OCI-LY7 (cell line): ENCODE measurements around the gene PRIMA1. TPM values are rescaled to one million over a fixed set of nuclear protein-coding genes. Genes with fewer than 3 reads are reported as not detected.

Experiments used
- BruUV-seq: library from RNA; stranded (reverse); fragments of 400-500 nt; replicated peaks from 2 replicates; lab custom pipeline; 2021; lab: Mats Ljungman, UMichigan
- CTCF ChIA-PET: fragments of 300-600 bp; sonication (Branson Sonifier 250); formaldehyde crosslinking; loops from one replicate; lab custom pipeline; 2022; ENCODE audit warnings: antibody characterized with exemption; ENCODE audit not compliant: unreplicated experiment; lab: Charles Lee
- POLR2A ChIA-PET: fragments of 300-600 bp; sonication (Branson Sonifier 250); formaldehyde crosslinking; loops from one replicate; lab custom pipeline; 2022; ENCODE audit warnings: antibody characterized with exemption; lab: Charles Lee
- DNase-seq: peaks from one replicate; pipeline ENCODE4 v3.0.0-alpha.2; 2015; ENCODE audit warnings: low spot score
- H2AFZ ChIP-seq: fragments of 200-600 bp; sonication (generic), shearing (Covaris generic); 2 replicates; pipeline ENCODE4 v1.6.1; 2014; ENCODE audit warnings: mild to moderate bottlenecking, antibody characterized with exemption, low read length, moderate library complexity
- H3K27ac ChIP-seq: fragments of 200-600 bp; sonication (generic); 2 replicates; pipeline ENCODE4 v1.5.1; 2014; ENCODE audit warnings: mixed run types, low read depth, mild to moderate bottlenecking, moderate library complexity, low read length, inconsistent platforms; ENCODE audit not compliant: poor library complexity, severe bottlenecking
- H3K36me3 ChIP-seq: fragments of 200-600 bp; sonication (generic); 2 replicates; pipeline ENCODE4 v1.6.1; 2014; ENCODE audit warnings: mild to moderate bottlenecking, antibody characterized with exemption, low read length, moderate library complexity, mixed read lengths; ENCODE audit not compliant: insufficient read depth
- H3K4me1 ChIP-seq: fragments of 200-600 bp; sonication (generic); 2 replicates; pipeline ENCODE4 v1.5.1; 2014; ENCODE audit warnings: mild to moderate bottlenecking, low read length; ENCODE audit not compliant: insufficient read depth, poor library complexity, severe bottlenecking
- H3K4me2 ChIP-seq: fragments of 200-600 bp; sonication (generic); 2 replicates; pipeline ENCODE4 v1.6.1; 2014; ENCODE audit warnings: mild to moderate bottlenecking, low read length
- H3K4me3 ChIP-seq: fragments of 200-600 bp; sonication (generic); 2 replicates; pipeline ENCODE4 v1.5.1; 2014; ENCODE audit warnings: mild to moderate bottlenecking, low read depth, low read length; ENCODE audit not compliant: poor library complexity, severe bottlenecking
- H3K79me2 ChIP-seq: fragments of 200-600 bp; sonication (generic); 2 replicates; pipeline ENCODE4 v1.6.1; 2016; ENCODE audit warnings: low read depth, mild to moderate bottlenecking, low read length, moderate library complexity, mixed read lengths; ENCODE audit not compliant: insufficient read depth
- H3K9me2 ChIP-seq: fragments of 200-600 bp; sonication (generic); 2 replicates; pipeline ENCODE4 v1.6.1; 2016; ENCODE audit warnings: mild to moderate bottlenecking, low read length, mixed read lengths; ENCODE audit not compliant: insufficient read depth
- H3K9me3 ChIP-seq: fragments of 200-600 bp; sonication (generic); 2 replicates; pipeline ENCODE4 v1.6.1; 2014; ENCODE audit warnings: mild to moderate bottlenecking, mixed run types, low read length, mixed read lengths
- H4K20me1 ChIP-seq: fragments of 200-600 bp; sonication (generic); 2 replicates; pipeline ENCODE4 v1.6.1; 2014; ENCODE audit warnings: mild to moderate bottlenecking, antibody characterized with exemption, low read length, moderate library complexity, mixed read lengths; ENCODE audit not compliant: insufficient read depth
- EZH2phosphoT487 ChIP-seq: fragments of 200-600 bp; sonication (generic); IDR thresholded peaks from 2 replicates; pipeline ENCODE4 v1.6.1; 2018; ENCODE audit warnings: low read depth, borderline replicate concordance, mild to moderate bottlenecking, mixed run types, antibody characterized with exemption, low read length, moderate library complexity, mixed read lengths
- intact Hi-C: fragments of 100-400 bp; cut with micrococcal nuclease; formaldehyde crosslinking; loops from one replicate; pipeline ENCODE4 v1.10.0; 2022; ENCODE audit not compliant: unreplicated experiment
- total RNA-seq, 2 experiments: library from RNA; depleted of rRNA in 1 of 2; stranded (reverse); fragments of >200 nt in 1 of 2; shearing (Covaris generic) in 1 of 2; gene quantifications; 2 replicates each; pipeline ENCODE4 v1.2.3, GENCODE V29; 2014 to 2022
- TF ChIP-seq, protein P1 (sequence below): fragments of 200-600 bp; sonication (generic); conservative IDR thresholded peaks from 2 replicates; pipeline ENCODE4 v1.5.1; 2014; ENCODE audit warnings: mild to moderate bottlenecking, antibody characterized with exemption, low read length, moderate library complexity, mixed read lengths

The PRIMA1 gene
- total RNA-seq, 2 experiments from 2014 or later, result not detected

- no TSS peak for BruUV-seq
- no peaks in the 10 kb centered on the region for H3K9me2 ChIP-seq
- no peak overlapping the region for H3K4me2 ChIP-seq
- no peaks in the 10 kb centered on the region for H3K9me3 ChIP-seq
- TF ChIP-seq EZH2phosphoT487, result no peak
- TF ChIP-seq, protein P1, sequence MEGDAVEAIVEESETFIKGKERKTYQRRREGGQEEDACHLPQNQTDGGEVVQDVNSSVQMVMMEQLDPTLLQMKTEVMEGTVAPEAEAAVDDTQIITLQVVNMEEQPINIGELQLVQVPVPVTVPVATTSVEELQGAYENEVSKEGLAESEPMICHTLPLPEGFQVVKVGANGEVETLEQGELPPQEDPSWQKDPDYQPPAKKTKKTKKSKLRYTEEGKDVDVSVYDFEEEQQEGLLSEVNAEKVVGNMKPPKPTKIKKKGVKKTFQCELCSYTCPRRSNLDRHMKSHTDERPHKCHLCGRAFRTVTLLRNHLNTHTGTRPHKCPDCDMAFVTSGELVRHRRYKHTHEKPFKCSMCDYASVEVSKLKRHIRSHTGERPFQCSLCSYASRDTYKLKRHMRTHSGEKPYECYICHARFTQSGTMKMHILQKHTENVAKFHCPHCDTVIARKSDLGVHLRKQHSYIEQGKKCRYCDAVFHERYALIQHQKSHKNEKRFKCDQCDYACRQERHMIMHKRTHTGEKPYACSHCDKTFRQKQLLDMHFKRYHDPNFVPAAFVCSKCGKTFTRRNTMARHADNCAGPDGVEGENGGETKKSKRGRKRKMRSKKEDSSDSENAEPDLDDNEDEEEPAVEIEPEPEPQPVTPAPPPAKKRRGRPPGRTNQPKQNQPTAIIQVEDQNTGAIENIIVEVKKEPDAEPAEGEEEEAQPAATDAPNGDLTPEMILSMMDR, result no peak
- ChIA-PET POLR2A (no interaction called here), CTCF (no interaction called here)
- no peak overlapping the region for H2AFZ ChIP-seq
- no peaks in the 10 kb centered on the region for H3K4me1 ChIP-seq
- intact Hi-C loops, result no loop called here
- no peak overlapping the region for H3K27ac ChIP-seq
- no peaks in the 10 kb centered on the region for H3K79me2 ChIP-seq
- H3K36me3 ChIP-seq, result no peaks in the 10 kb centered on the region
- no peak overlapping the region for H3K4me3 ChIP-seq
- no peak for DNase-seq
- H4K20me1 ChIP-seq, result no peaks in the 10 kb centered on the region
These were observed 80.8 kb downstream of the PRIMA1 start for GRCh38 chr14:93707475-93707874.

DNA sequence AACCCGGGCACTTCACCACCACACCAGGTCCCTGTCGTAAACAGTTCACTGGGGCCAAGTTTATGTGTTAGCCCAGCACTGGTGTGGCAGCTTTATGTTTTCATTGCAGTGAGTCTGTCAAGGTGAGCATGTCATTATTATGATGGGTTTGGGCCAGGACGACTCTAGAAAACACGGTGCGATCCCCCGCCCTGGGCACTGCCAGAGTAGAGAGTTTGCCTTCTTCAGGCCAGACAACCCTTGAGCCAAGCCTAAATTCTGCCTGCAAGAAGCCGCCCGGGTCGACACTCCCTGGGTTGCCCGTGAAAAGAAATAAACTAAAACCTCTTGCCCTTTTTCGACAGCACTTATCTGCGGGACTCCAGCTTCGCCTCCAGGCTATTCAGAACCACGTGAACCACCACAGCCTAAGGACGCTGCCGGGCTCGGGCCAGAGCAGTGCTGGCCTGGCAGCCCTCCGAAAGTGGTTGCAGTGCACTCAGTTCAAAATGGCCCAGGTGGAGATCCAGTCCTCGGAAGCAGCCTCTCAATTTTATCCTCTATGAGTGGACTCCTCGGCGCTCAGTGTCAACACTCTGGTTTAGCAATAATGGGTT, 81.8 kb downstream of the PRIMA1 start:
- ChIA-PET CTCF (no interaction called here), POLR2A (no interaction called here)
- DNase-seq, result no peak
- Histone ChIP-seq H2AFZ (no peak overlapping the region), H3K36me3 (no peaks in the 10 kb centered on the region), H3K4me3 (no peak overlapping the region), H4K20me1 (no peaks in the 10 kb centered on the region), H3K79me2 (no peaks in the 10 kb centered on the region), H3K9me3 (no peaks in the 10 kb centered on the region), H3K9me2 (no peaks in the 10 kb centered on the region), H3K4me1 (no peaks in the 10 kb centered on the region), H3K27ac (no peak overlapping the region), H3K4me2 (no peak overlapping the region)
- BruUV-seq, result no TSS peak
- TF ChIP-seq, protein P1, result no peak
- TF ChIP-seq EZH2phosphoT487, result no peak
- intact Hi-C loops, result no loop called here

- Histone ChIP-seq H3K4me3 (no peak overlapping the region), H3K79me2 (no peaks in the 10 kb centered on the region), H4K20me1 (no peaks in the 10 kb centered on the region), H3K4me1 (no peaks in the 10 kb centered on the region), H3K9me3 (no peaks in the 10 kb centered on the region), H3K9me2 (no peaks in the 10 kb centered on the region), H3K4me2 (no peak overlapping the region), H3K27ac (no peak overlapping the region), H3K36me3 (no peaks in the 10 kb centered on the region), H2AFZ (no peak overlapping the region)
- DNase-seq, result no peak
- intact Hi-C loops, result no loop called here
- CTCF ChIA-PET, result no interaction called here
- no TSS peak for BruUV-seq
- POLR2A ChIA-PET, result interaction anchor here (0.7 to 0.9 kb wide), 3 partner anchors 18 to 321 kb away, joined by 3 to 4 read pairs (median 4); partner anchors contain the start of gene OTUB2
- TF ChIP-seq EZH2phosphoT487, result no peak
- TF ChIP-seq, protein P1, result no peak
These were observed 82.7 kb downstream of the PRIMA1 start for GRCh38 chr14:93705513-93706156.
